HepG2 (cell line): ENCODE results near the gene SLC25A25. TPM values are rescaled to one million over a fixed set of nuclear protein-coding genes. Genes with fewer than 3 reads are reported as not detected.

ENCODE experiments used
- ATAC-seq: fragments of 200-7000 bp; cut with Tn5 transposase; 3 replicates; pipeline ENCODE4 v1.9.1; 2020; ENCODE audit warnings: mild to moderate bottlenecking, moderate library complexity
- BruUV-seq: library from RNA; stranded (reverse); fragments of 400-500 nt; replicated peaks from 2 replicates; lab custom pipeline; 2021; lab: Mats Ljungman, UMichigan
- CTCF ChIA-PET: fragments of 300-600 bp; formaldehyde crosslinking; extraction: SDS; loops from one replicate; lab custom pipeline; 2021; ENCODE audit warnings: low total read pairs, inconsistent platforms, low intra/inter-chr PET ratio; lab: Yijun Ruan, JAX
- POLR2A ChIA-PET: fragments of 350-600 bp; sonication (Branson Sonifier 250); formaldehyde crosslinking; loops from one replicate; lab custom pipeline; 2020; ENCODE audit warnings: antibody characterized with exemption, inconsistent platforms; lab: Yijun Ruan, JAX
- DNase-seq: peaks from one replicate; pipeline ENCODE4 v3.0.0-alpha.2; 2015; ENCODE audit warnings: low spot score
- FAIRE-seq: peaks from 3 replicates; lab custom pipeline; 2011; peaks lifted over from hg19 to GRCh38; lab: Jason Lieb, UNC
- H2AFZ ChIP-seq: one replicate; pipeline ENCODE4 v1.6.1; 2011; ENCODE audit warnings: low read length, inconsistent platforms
- H3K27ac ChIP-seq: fragments of 300-600 bp; 3 replicates; pipeline ENCODE4 v1.8.0; 2011; ENCODE audit warnings: mixed run types, mild to moderate bottlenecking, mixed read lengths, low read length, inconsistent platforms; ENCODE audit not compliant: insufficient read depth; ENCODE audit errors: extremely low read length
- H3K27me3 ChIP-seq, 2 experiments: fragments of 200-600 bp in 1 of 2; 2 replicates in 1 of 2; 3 replicates in 1 of 2; pipeline versions ENCODE4 v1.6.0 to v1.8.0; 2011; ENCODE audit warnings: low read length in 2 of 2, mild to moderate bottlenecking in 2 of 2, moderate library complexity in 2 of 2, inconsistent platforms in 1 of 2; ENCODE audit not compliant: insufficient read depth in 2 of 2, control insufficient read depth in 1 of 2
- H3K36me3 ChIP-seq, 2 experiments: fragments of 200-600 bp in 1 of 2; replicated peaks in 1 of 2; 2 replicates in 1 of 2; 3 replicates in 1 of 2; pipeline versions ENCODE4 v1.5.1 to v1.8.0; 2011; ENCODE audit warnings: low read length in 2 of 2, inconsistent platforms in 1 of 2; ENCODE audit not compliant: insufficient read depth in 2 of 2, control insufficient read depth in 1 of 2
- H3K4me1 ChIP-seq: 2 replicates; pipeline ENCODE4 v1.5.1; 2012; ENCODE audit warnings: low read length, inconsistent platforms; ENCODE audit not compliant: insufficient read depth
- H3K4me2 ChIP-seq: 2 replicates; pipeline ENCODE4 v1.6.0; 2011; ENCODE audit warnings: low read depth, low read length, inconsistent platforms
- H3K4me3 ChIP-seq, 3 experiments: fragments of 200-600 bp in 1 of 3; sonication (generic), shearing (Covaris generic) in 1 of 3; replicated peaks in 1 of 3; 2 replicates each; pipeline ENCODE4 v1.5.1; 2011 to 2016; ENCODE audit warnings: low read length in 3 of 3, inconsistent platforms in 2 of 3, low read depth in 2 of 3, mild to moderate bottlenecking in 2 of 3, control low read depth in 1 of 3, mixed read lengths in 1 of 3; ENCODE audit not compliant: insufficient read depth in 1 of 3
- H3K79me2 ChIP-seq: one replicate; pipeline ENCODE4 v1.6.1; 2011; ENCODE audit warnings: low read length, inconsistent platforms; ENCODE audit not compliant: insufficient read depth
- H3K9ac ChIP-seq: 2 replicates; pipeline ENCODE4 v1.6.0; 2011; ENCODE audit warnings: mild to moderate bottlenecking, low read depth, low read length, inconsistent platforms; ENCODE audit not compliant: insufficient read depth
- H3K9me3 ChIP-seq: 2 replicates; pipeline ENCODE4 v1.5.1; 2012; ENCODE audit warnings: mild to moderate bottlenecking, low read length
- H4K20me1 ChIP-seq: 2 replicates; pipeline ENCODE4 v1.6.0; 2011; ENCODE audit warnings: inconsistent platforms, mild to moderate bottlenecking, low read length, moderate library complexity; ENCODE audit not compliant: insufficient read depth
- AKNA ChIP-seq: sonication (generic); formaldehyde crosslinking; IDR thresholded peaks from 2 replicates; pipeline ENCODE4 v1.4.0; 2020; ENCODE audit warnings: missing genetic modification reagents, borderline replicate concordance
- CCDC6 ChIP-seq: sonication (generic); formaldehyde crosslinking; IDR thresholded peaks from 2 replicates; pipeline ENCODE4 v1.8.1; 2022; ENCODE audit warnings: mild to moderate bottlenecking, missing genetic modification reagents, moderate library complexity
- FLYWCH1 ChIP-seq: sonication (generic); formaldehyde crosslinking; IDR thresholded peaks from 2 replicates; pipeline ENCODE4 v1.8.1; 2023; ENCODE audit warnings: mild to moderate bottlenecking, missing genetic modification reagents
- PAWR ChIP-seq: sonication (generic); formaldehyde crosslinking; IDR thresholded peaks from 2 replicates; pipeline ENCODE4 v1.4.0; 2020; ENCODE audit warnings: missing genetic modification reagents, mild to moderate bottlenecking, borderline replicate concordance
- POLR2AphosphoS2 ChIP-seq: IDR thresholded peaks from 2 replicates; pipeline ENCODE4 v1.6.1; 2011; ENCODE audit warnings: low read depth, low read length, improper control_type of control experiment
- ZNF234 ChIP-seq: sonication (generic); formaldehyde crosslinking; conservative IDR thresholded peaks from 2 replicates; pipeline ENCODE4 v1.5.1; 2020; ENCODE audit warnings: mild to moderate bottlenecking, missing genetic modification reagents
- WGBS: methylation state at CpG from one replicate; pipeline ENCODE4 v1.1.6; 2017; ENCODE audit warnings: low lambda C conversion rate; 5-methylcytosine and 5-hydroxymethylcytosine counted together
- in situ Hi-C: cut with HindIII; loops from 2 replicates; pipeline ENCODE4 v1.10.0; 2017; ENCODE audit warnings: low pct_unique_long_range_greater_than_20kb; ENCODE audit not compliant: extremely low pct_ligation_motif_present
- intact Hi-C: fragments of 100-400 bp; cut with micrococcal nuclease; formaldehyde crosslinking; loops from one replicate; pipeline ENCODE4 v1.10.0; 2022; ENCODE audit not compliant: unreplicated experiment
- polyA plus RNA-seq, 8 experiments: library from polyadenylated mRNA; depleted of rRNA in 3 of 8; stranded (reverse) in 7 of 8; unstranded in 1 of 8; fragments of >200 nt; fragmentation: Illumina TruSeq in 4 of 8; extraction: Trizol in 4 of 8; gene quantifications; 2 replicates each; pipeline versions ENCODE4 v1.2.1 to v1.2.3, GENCODE V29; 2011 to 2016; ENCODE audit warnings: low read depth in 4 of 8, missing spikeins in 1 of 8, mixed read lengths in 1 of 8; ENCODE audit not compliant: insufficient read depth in 1 of 8
- total RNA-seq, 5 experiments: library from RNA; depleted of rRNA; stranded (reverse); fragments of >200 nt; fragmentation: Illumina TruSeq; extraction: Trizol; gene quantifications; 2 replicates each; pipeline ENCODE4 v1.2.3, GENCODE V29; 2016; ENCODE audit warnings: low read depth in 1 of 5
- TF ChIP-seq, protein P1 (sequence below): sonication (generic); formaldehyde crosslinking; IDR thresholded peaks from 2 replicates; pipeline ENCODE4 v1.4.0; 2020; ENCODE audit warnings: missing genetic modification reagents
- TF ChIP-seq, protein P2 (sequence below): sonication (generic); formaldehyde crosslinking; IDR thresholded peaks from 2 replicates; pipeline ENCODE4 v1.4.0; 2020; ENCODE audit warnings: missing genetic modification reagents, borderline replicate concordance

SLC25A25 gene
- total and polyA plus RNA-seq, 2 of the 13 experiments (the other 11 are each of a cell fraction or from before 2014, with no cell fraction given) = 10.5 to 24.8 TPM

DNA sequence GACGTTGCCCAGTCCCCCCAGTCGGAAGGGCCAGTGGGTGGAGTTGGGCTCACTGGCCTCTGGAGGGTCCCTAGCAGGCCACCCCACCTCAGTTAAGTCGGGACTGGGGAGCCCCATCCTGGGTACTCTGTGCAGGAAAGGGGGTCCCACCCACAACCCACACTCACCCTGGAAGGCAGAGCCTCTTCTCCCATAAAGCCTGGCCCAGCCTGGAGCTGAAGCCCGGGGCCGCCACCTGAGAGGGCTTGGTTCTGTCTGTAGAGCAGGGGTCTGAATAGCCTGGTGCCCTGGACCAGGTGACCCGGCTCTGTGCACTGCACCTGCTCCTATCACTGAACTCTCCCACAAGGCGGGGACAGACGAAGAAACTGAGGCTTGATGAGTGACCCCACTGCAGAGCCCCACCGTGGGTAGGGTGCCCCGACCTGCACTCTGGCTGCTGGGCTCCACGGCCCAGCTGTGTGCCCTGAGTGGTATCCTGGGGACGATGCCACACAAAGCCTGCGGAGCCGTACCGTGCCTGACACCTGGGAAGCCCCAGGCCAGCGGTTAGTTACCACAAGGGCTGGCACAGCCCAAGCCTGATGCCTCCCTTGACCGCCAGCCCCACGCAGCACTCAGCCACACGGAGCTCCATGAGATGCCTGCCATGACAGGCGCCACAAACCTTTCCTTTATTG is 52.2 kb downstream of the SLC25A25 start:
- Histone ChIP-seq H2AFZ (no peak overlapping the region), H3K9me3 (no peaks in the 10 kb centered on the region), H3K27me3 (no peaks in the 10 kb centered on the region), H3K27ac (no peak overlapping the region), H3K4me3 (no peak overlapping the region), H3K4me2 (no peak overlapping the region), H3K36me3 (peaks cover 5 to 38% of the 10 kb centered on the region in 2 experiments; a peak in 3 of 5 replicates), H3K9ac (no peak overlapping the region), H4K20me1 (peaks cover 4% of the 10 kb centered on the region; the same call in 1 of the 2 replicates), H3K4me1 (peaks cover 38% of the 10 kb centered on the region), H3K79me2 (peaks cover 6% of the 10 kb centered on the region)
- ATAC-seq = no peak
- FAIRE-seq = no peak
- DNase-seq = no peak
- BruUV-seq = no TSS peak
- CTCF ChIA-PET = no interaction called here
- intact Hi-C loops (no loop called here), in situ Hi-C loops (no loop called here)
- WGBS = 87% methylated on average over 9 of the region's 20 CpGs
- POLR2A ChIA-PET = interaction anchor here (0.8 kb wide), 1 partner anchor 22 kb away, joined by 3 read pairs; no protein-coding TSS in a partner anchor
- TF ChIP-seq, protein P1, sequence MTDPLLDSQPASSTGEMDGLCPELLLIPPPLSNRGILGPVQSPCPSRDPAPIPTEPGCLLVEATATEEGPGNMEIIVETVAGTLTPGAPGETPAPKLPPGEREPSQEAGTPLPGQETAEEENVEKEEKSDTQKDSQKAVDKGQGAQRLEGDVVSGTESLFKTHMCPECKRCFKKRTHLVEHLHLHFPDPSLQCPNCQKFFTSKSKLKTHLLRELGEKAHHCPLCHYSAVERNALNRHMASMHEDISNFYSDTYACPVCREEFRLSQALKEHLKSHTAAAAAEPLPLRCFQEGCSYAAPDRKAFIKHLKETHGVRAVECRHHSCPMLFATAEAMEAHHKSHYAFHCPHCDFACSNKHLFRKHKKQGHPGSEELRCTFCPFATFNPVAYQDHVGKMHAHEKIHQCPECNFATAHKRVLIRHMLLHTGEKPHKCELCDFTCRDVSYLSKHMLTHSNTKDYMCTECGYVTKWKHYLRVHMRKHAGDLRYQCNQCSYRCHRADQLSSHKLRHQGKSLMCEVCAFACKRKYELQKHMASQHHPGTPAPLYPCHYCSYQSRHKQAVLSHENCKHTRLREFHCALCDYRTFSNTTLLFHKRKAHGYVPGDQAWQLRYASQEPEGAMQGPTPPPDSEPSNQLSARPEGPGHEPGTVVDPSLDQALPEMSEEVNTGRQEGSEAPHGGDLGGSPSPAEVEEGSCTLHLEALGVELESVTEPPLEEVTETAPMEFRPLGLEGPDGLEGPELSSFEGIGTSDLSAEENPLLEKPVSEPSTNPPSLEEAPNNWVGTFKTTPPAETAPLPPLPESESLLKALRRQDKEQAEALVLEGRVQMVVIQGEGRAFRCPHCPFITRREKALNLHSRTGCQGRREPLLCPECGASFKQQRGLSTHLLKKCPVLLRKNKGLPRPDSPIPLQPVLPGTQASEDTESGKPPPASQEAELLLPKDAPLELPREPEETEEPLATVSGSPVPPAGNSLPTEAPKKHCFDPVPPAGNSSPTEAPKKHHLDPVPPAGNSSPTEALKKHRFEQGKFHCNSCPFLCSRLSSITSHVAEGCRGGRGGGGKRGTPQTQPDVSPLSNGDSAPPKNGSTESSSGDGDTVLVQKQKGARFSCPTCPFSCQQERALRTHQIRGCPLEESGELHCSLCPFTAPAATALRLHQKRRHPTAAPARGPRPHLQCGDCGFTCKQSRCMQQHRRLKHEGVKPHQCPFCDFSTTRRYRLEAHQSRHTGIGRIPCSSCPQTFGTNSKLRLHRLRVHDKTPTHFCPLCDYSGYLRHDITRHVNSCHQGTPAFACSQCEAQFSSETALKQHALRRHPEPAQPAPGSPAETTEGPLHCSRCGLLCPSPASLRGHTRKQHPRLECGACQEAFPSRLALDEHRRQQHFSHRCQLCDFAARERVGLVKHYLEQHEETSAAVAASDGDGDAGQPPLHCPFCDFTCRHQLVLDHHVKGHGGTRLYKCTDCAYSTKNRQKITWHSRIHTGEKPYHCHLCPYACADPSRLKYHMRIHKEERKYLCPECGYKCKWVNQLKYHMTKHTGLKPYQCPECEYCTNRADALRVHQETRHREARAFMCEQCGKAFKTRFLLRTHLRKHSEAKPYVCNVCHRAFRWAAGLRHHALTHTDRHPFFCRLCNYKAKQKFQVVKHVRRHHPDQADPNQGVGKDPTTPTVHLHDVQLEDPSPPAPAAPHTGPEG (CRISPR knock-in tag) = no peak
- no peak for TF ChIP-seq FLYWCH1 (CRISPR knock-in tag)
- TF ChIP-seq AKNA = no peak
- TF ChIP-seq, protein P2, sequence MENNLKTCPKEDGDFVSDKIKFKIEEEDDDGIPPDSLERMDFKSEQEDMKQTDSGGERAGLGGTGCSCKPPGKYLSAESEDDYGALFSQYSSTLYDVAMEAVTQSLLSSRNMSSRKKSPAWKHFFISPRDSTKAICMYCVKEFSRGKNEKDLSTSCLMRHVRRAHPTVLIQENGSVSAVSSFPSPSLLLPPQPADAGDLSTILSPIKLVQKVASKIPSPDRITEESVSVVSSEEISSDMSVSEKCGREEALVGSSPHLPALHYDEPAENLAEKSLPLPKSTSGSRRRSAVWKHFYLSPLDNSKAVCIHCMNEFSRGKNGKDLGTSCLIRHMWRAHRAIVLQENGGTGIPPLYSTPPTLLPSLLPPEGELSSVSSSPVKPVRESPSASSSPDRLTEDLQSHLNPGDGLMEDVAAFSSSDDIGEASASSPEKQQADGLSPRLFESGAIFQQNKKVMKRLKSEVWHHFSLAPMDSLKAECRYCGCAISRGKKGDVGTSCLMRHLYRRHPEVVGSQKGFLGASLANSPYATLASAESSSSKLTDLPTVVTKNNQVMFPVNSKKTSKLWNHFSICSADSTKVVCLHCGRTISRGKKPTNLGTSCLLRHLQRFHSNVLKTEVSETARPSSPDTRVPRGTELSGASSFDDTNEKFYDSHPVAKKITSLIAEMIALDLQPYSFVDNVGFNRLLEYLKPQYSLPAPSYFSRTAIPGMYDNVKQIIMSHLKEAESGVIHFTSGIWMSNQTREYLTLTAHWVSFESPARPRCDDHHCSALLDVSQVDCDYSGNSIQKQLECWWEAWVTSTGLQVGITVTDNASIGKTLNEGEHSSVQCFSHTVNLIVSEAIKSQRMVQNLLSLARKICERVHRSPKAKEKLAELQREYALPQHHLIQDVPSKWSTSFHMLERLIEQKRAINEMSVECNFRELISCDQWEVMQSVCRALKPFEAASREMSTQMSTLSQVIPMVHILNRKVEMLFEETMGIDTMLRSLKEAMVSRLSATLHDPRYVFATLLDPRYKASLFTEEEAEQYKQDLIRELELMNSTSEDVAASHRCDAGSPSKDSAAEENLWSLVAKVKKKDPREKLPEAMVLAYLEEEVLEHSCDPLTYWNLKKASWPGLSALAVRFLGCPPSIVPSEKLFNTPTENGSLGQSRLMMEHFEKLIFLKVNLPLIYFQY (CRISPR knock-in tag) = no peak
- TF ChIP-seq PAWR (CRISPR knock-in tag) = no peak
- TF ChIP-seq ZNF234 (CRISPR knock-in tag) = no peak
- TF ChIP-seq CCDC6 (CRISPR knock-in tag) = no peak
- TF ChIP-seq POLR2AphosphoS2 = no peak
